ENCODE measurements around the gene NR3C1.
"Not testable (repeated sequence)": the region's sequence is repeated elsewhere in the genome, so short reads cannot be mapped to it uniquely, and the experiment has no call there.

NR3C1 gene

GRCh38 chr5:143331956-143332355 lies 71.5 kb downstream of the NR3C1 start:
- no peak for DNase-seq

- DNase-seq, result no peak
These were observed 73.6 kb downstream of the NR3C1 start for GRCh38 chr5:143329843-143330242.

GRCh38 chr5:143328589-143329220 lies 74.8 kb downstream of the NR3C1 start:
- no peak for DNase-seq

GRCh38 chr5:143325086-143325485 lies 78.4 kb downstream of the NR3C1 start:
- DNase-seq, result not testable (repeated sequence)

GRCh38 chr5:143322931-143323630 lies 80.4 kb downstream of the NR3C1 start:
- DNase-seq, result not testable (repeated sequence)

- DNase-seq, result no peak
These were observed 81.3 kb downstream of the NR3C1 start for GRCh38 chr5:143322176-143322575.

- no peak for DNase-seq
These were observed 83.9 kb downstream of the NR3C1 start for GRCh38 chr5:143319437-143320227.

- no peak for DNase-seq
These were observed 84.7 kb downstream of the NR3C1 start for GRCh38 chr5:143318833-143319232.

- no peak for DNase-seq
These were observed 85.2 kb downstream of the NR3C1 start for GRCh38 chr5:143318270-143318669.

GRCh38 chr5:143316844-143317631 lies 86.4 kb downstream of the NR3C1 start:
- DNase-seq, result no peak

- DNase-seq, result no peak
These were observed 87.1 kb downstream of the NR3C1 start for GRCh38 chr5:143316337-143316736.

- DNase-seq, result no peak
These were observed 87.6 kb downstream of the NR3C1 start for GRCh38 chr5:143315929-143316328.

- DNase-seq, result no peak
These were observed 88.3 kb downstream of the NR3C1 start for GRCh38 chr5:143315214-143315613.

GRCh38 chr5:143314659-143315058 lies 88.8 kb downstream of the NR3C1 start:
- DNase-seq, result peak; percentile 8

GRCh38 chr5:143314099-143314498 lies 89.4 kb downstream of the NR3C1 start:
- no peak for DNase-seq

- DNase-seq, result peak; percentile 6
These were observed 90.1 kb downstream of the NR3C1 start for GRCh38 chr5:143313298-143313852.

- DNase-seq, result no peak
These were observed 90.7 kb downstream of the NR3C1 start for GRCh38 chr5:143312822-143313221.

- DNase-seq, result no peak
These were observed 91.5 kb downstream of the NR3C1 start for GRCh38 chr5:143311955-143312354.

GRCh38 chr5:143311428-143311827 lies 92.1 kb downstream of the NR3C1 start:
- DNase-seq, result peak; percentile 6

- peak; percentile 6 for DNase-seq
These were observed 93.6 kb downstream of the NR3C1 start for GRCh38 chr5:143309661-143310431.

- DNase-seq, result no peak
These were observed 94.8 kb downstream of the NR3C1 start for GRCh38 chr5:143308731-143309130.

GRCh38 chr5:143306040-143306439 lies 97.4 kb downstream of the NR3C1 start:
- no peak for DNase-seq

Measured in activated CD4-positive, alpha-beta T cell treated with anti-CD3 and anti-CD28 coated beads, Interleukin-2, amount 50 U/mL, for 16 hours (primary cell).